ENCODE results near the gene WDR82. TPM values are rescaled to one million over a fixed set of nuclear protein-coding genes. Genes with fewer than 3 reads are reported as not detected.

The WDR82 gene
- total and polyA plus RNA-seq, 10 of the 15 experiments (the other 5 are each of a cell fraction or from before 2014, with no cell fraction given), result 10.1 to 82.4 (median 48.7) TPM

- peak; percentile 95 for TF ChIP-seq PAX5 (IDR thresholded peaks at IDR 0.05; ENCODE audit: borderline replicate concordance, low read depth, low read length)
- TF ChIP-seq SMC3 (IDR thresholded peaks at IDR 0.05; ENCODE audit: borderline replicate concordance, low read length), result 0 out of 2 replicates have a peak, but pooled peaks have one; percentile 11
- TF ChIP-seq SIX5 (IDR thresholded peaks at IDR 0.05; ENCODE audit: low read depth, low read length, severe bottlenecking), result no peak
- peak; percentile 96 for TF ChIP-seq BCL3 (IDR thresholded peaks at IDR 0.05; ENCODE audit: borderline replicate concordance, insufficient read depth, low read depth, low read length, poor library complexity, severe bottlenecking)
- peak; percentile 63; the same call in 1 of the 2 replicates for TF ChIP-seq ZNF217 (IDR thresholded peaks at IDR 0.05)
- TF ChIP-seq EZH2 (IDR thresholded peaks at IDR 0.05; ENCODE audit: borderline replicate concordance, control insufficient read depth, low read depth, low read length), result no peak
- peak; percentile 92; the same call in 1 of the 2 replicates for TF ChIP-seq EED (IDR thresholded peaks at IDR 0.05; ENCODE audit: low read depth)
- no peak for TF ChIP-seq FOS (IDR thresholded peaks at IDR 0.05; ENCODE audit: borderline replicate concordance, extremely low read depth, insufficient read length)
- TF ChIP-seq BHLHE40 (IDR thresholded peaks at IDR 0.05; ENCODE audit: borderline replicate concordance in 1 of 2, low read depth in 2 of 2, low read length in 1 of 2), result peak; percentile 72 to 74; a peak in 3 of 4 replicates
- peak; percentile 2 for TF ChIP-seq PBX3 (IDR thresholded peaks at IDR 0.05; ENCODE audit: insufficient replicate concordance, low read depth, low read length)
- TF ChIP-seq GATAD2B (conservative IDR thresholded peaks at IDR 0.05; ENCODE audit: low read depth), result peak; percentile 93
- peak; percentile 47; the same call in 1 of the 2 replicates for TF ChIP-seq MEF2A (IDR thresholded peaks at IDR 0.05; ENCODE audit: insufficient read depth, low read depth, low read length)
- no peak for TF ChIP-seq TCF7 (IDR thresholded peaks at IDR 0.05; ENCODE audit: borderline replicate concordance)
- TF ChIP-seq ZBTB40 (IDR thresholded peaks at IDR 0.05; ENCODE audit: borderline replicate concordance), result no peak
- peak; percentile 94 for TF ChIP-seq BACH1 (IDR thresholded peaks at IDR 0.05; ENCODE audit: borderline replicate concordance)
- TF ChIP-seq MEF2B (IDR thresholded peaks at IDR 0.05; ENCODE audit: partially characterized antibody, poor library complexity, severe bottlenecking), result peak; percentile 59
- TF ChIP-seq ZZZ3 (IDR thresholded peaks at IDR 0.05; ENCODE audit: control insufficient read depth, insufficient read length, low read depth), result no peak
- TF ChIP-seq USF2 (IDR thresholded peaks at IDR 0.05; ENCODE audit: borderline replicate concordance, low read depth, low read length), result no peak
- peak; percentile 92; the same call in 1 of the 2 replicates for TF ChIP-seq NFIC (IDR thresholded peaks at IDR 0.05; ENCODE audit: low read depth, low read length)
- TF ChIP-seq ATF7 (IDR thresholded peaks at IDR 0.05; ENCODE audit: low read depth), result peak; percentile 87
These were observed 35.3 kb upstream of the WDR82 start (continued) for GRCh38 chr3:52313774-52314188.
